Gastroesophageal sphincter (tissue), 4 donors: ENCODE data around the gene PACS1. TPM values are rescaled to one million over a fixed set of nuclear protein-coding genes. Genes with fewer than 3 reads are reported as not detected.
A peak's percentile ranks its signal among the peaks of the same experiment; 100 is the strongest.

Experiments used
- ATAC-seq: fragments of 150-250 bp; one replicate; pipeline ENCODE4 v1.9.1; 2016; ENCODE audit warnings: mild to moderate bottlenecking, moderate library complexity
- H3K27ac ChIP-seq, 4 donors: fragments of 200-600 bp; sonication (generic) in 3 of 4; 1 replicate in 3 of 4; 2 replicates in 1 of 4; pipeline ENCODE4 v1.5.1; 2016 to 2019
- H3K27me3 ChIP-seq: fragments of 200-600 bp; sonication (generic); one replicate; pipeline ENCODE4 v1.5.1; 2019
- H3K36me3 ChIP-seq, 2 donors: fragments of 200-600 bp; sonication (generic); one replicate each; pipeline ENCODE4 v1.5.1; 2019; ENCODE audit warnings: control low read depth in 1 of 2
- H3K4me1 ChIP-seq, 3 donors: fragments of 200-600 bp; sonication (generic); 1 replicate in 2 of 3; 2 replicates in 1 of 3; pipeline ENCODE4 v1.5.1; 2016 to 2019; ENCODE audit warnings: control low read depth in 2 of 3
- H3K4me3 ChIP-seq, 2 donors: fragments of 200-600 bp; sonication (generic); one replicate each; pipeline ENCODE4 v1.5.1; 2019; ENCODE audit warnings: mild to moderate bottlenecking in 1 of 2, moderate library complexity in 1 of 2
- H3K9me3 ChIP-seq, 3 donors: fragments of 200-600 bp; sonication (generic); one replicate each; pipeline ENCODE4 v1.5.1; 2017 to 2019; ENCODE audit warnings: control low read depth in 2 of 3
- EP300 ChIP-seq: sonication (generic); formaldehyde crosslinking; IDR thresholded peaks from one replicate; pipeline ENCODE4 v1.6.1; 2017; ENCODE audit warnings: antibody characterized with exemption, mild to moderate bottlenecking
- POLR2A ChIP-seq, 2 donors: fragments of 450-650 bp; IDR thresholded peaks; one replicate each; pipeline ENCODE4 v1.6.1; 2017; ENCODE audit warnings: antibody characterized with exemption in 2 of 2, mild to moderate bottlenecking in 2 of 2, moderate library complexity in 1 of 2
- POLR2AphosphoS5 ChIP-seq: sonication (generic); formaldehyde crosslinking; IDR thresholded peaks from one replicate; pipeline ENCODE4 v1.6.1; 2017; ENCODE audit warnings: antibody characterized with exemption
- WGBS, 2 donors: methylation state at CpG; one replicate each; pipeline ENCODE4 v1.1.5; 2018; ENCODE audit warnings: low coverage in 1 of 2; 5-methylcytosine and 5-hydroxymethylcytosine counted together
- total RNA-seq, 4 donors: library from RNA; depleted of rRNA; stranded (reverse); fragments of >200 nt; gene quantifications; one replicate each; pipeline ENCODE4 v1.1.0, GENCODE V29; 2016
- TF ChIP-seq, protein P1 (sequence below), 4 experiments: fragments of 200-600 bp in 2 of 4; fragments of 450-650 bp in 2 of 4; sonication (generic) in 1 of 4; IDR thresholded peaks; one replicate each; pipeline ENCODE4 v1.5.1; 2017 to 2019; ENCODE audit warnings: antibody characterized with exemption in 4 of 4, mild to moderate bottlenecking in 2 of 4, moderate library complexity in 2 of 4

Gene PACS1
- total RNA-seq, 4 donors from 2014 or later, result 32.7 to 81.8 (median 38.2) TPM

DNA sequence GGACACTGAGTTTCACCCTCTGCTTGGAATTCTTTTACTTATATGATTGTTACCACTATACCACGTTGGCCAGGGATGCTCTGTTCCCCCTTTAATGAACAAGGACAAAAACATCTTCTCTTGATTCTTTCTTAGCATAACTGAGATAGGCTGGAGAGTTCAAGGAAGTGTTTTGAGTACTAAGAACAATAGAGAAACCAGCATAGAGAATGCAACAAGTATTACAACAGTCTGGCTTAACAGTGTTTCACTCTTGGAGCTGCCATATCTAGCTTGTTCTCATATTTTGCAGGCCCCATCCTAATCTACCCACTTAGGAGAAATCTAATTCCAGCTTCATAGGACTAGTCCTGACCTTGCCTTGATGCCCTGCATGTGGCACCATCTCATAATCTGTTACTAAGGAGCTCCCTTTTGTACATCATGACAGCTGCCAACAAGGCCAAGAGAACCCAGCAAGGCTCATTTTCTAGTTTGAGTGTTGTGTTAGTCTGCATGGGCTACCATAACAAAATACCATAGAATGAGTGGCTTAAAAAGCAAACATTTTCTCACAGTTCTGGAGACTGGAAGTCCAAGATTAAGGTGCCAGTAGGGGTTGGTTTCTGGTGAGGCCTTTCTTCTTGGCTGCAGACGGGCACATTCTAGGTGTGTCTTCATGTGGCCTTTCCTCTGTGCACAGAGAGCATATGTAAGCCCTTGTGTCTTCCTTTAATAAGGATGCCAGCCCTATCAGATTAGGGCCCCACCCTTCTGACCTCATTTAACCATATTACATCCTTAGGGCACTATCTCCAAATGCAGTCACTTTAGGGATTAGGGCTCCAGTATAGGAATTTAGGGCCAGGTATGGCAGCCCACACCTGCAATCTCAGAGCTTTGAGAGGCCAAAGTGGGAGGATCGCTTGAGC, 37.8 kb downstream of the PACS1 start:
- H3K4me1 ChIP-seq, result peaks cover 2 to 14% (median 11%) of the 10 kb centered on the region in 3 donors
- 88% methylated on average over 3 of the region's 3 CpGs; no CpG with 5 or more reads in 1 of the 2 donors for WGBS, 2 donors
- no peak overlapping the region for H3K4me3 ChIP-seq
- H3K27me3 ChIP-seq, result no peaks in the 10 kb centered on the region
- TF ChIP-seq, protein P1, sequence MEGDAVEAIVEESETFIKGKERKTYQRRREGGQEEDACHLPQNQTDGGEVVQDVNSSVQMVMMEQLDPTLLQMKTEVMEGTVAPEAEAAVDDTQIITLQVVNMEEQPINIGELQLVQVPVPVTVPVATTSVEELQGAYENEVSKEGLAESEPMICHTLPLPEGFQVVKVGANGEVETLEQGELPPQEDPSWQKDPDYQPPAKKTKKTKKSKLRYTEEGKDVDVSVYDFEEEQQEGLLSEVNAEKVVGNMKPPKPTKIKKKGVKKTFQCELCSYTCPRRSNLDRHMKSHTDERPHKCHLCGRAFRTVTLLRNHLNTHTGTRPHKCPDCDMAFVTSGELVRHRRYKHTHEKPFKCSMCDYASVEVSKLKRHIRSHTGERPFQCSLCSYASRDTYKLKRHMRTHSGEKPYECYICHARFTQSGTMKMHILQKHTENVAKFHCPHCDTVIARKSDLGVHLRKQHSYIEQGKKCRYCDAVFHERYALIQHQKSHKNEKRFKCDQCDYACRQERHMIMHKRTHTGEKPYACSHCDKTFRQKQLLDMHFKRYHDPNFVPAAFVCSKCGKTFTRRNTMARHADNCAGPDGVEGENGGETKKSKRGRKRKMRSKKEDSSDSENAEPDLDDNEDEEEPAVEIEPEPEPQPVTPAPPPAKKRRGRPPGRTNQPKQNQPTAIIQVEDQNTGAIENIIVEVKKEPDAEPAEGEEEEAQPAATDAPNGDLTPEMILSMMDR (IDR thresholded peaks at IDR 0.05), result no peak
- no peak for TF ChIP-seq POLR2AphosphoS5
- TF ChIP-seq POLR2A (IDR thresholded peaks at IDR 0.05), result no peak
- TF ChIP-seq EP300, result no peak
- no peak for ATAC-seq
- H3K36me3 ChIP-seq, result peaks cover 0 to 12% of the 10 kb centered on the region in 2 donors
- no peak overlapping the region for H3K27ac ChIP-seq
- H3K9me3 ChIP-seq, result no peaks in the 10 kb centered on the region

DNA sequence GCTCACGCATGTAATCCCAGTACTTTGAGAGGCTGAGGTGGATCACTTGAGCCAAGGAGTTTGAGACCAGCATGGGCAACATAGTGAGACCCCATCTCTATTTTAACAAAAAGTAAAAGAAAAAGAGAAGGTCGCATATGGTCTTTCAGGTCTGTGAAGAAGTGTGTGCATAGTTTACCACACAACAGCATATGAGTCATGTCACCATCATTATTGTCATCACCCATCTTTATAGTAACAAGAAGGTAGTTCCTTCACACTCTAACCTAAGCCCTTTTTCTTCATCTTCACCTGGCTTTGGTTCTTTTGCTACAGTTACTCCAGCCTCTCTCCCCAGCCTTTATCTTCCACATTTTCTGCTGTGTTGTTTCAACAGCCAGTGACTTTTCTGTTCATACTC, 39.2 kb downstream of the PACS1 start:
- Histone ChIP-seq H3K36me3 (peaks cover 0 to 12% of the 10 kb centered on the region in 2 donors), H3K4me1 (peaks cover 2 to 28% (median 15%) of the 10 kb centered on the region in 3 donors), H3K4me3 (no peak overlapping the region), H3K27ac (no peak overlapping the region), H3K27me3 (no peaks in the 10 kb centered on the region), H3K9me3 (no peaks in the 10 kb centered on the region)
- no peak for ATAC-seq
- TF ChIP-seq POLR2A (IDR thresholded peaks at IDR 0.05) (no peak), EP300 (no peak), POLR2AphosphoS5 (no peak)
- TF ChIP-seq, protein P1 (IDR thresholded peaks at IDR 0.05), result no peak
- WGBS, 2 donors, result 85 to 100% methylated on average over 1 to 2 of the region's 2 CpGs

DNA sequence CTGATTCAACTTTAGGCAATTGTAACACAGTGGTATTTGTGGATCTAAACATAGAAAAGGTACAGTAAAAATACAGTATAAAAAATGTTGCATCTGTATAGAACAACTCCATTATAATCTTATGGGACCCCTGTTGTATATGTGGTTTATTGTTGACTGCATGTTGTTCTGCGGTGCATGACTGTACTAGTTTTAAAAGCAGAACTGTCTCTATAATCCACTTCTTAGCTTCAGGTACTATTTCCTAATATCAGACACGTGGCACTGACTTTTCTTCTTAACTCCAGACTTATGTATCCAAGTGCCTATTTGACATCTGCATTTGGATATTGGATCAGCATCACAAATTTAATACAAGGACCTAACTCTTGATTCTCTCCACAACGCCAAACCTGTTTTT, 41.1 kb downstream of the PACS1 start:
- peaks cover 2 to 28% (median 15%) of the 10 kb centered on the region in 3 donors for H3K4me1 ChIP-seq
- H3K27me3 ChIP-seq, result no peaks in the 10 kb centered on the region
- H3K9me3 ChIP-seq, result no peaks in the 10 kb centered on the region
- TF ChIP-seq, protein P1 (IDR thresholded peaks at IDR 0.05), result no peak
- no peak for TF ChIP-seq POLR2A (IDR thresholded peaks at IDR 0.05)
- no peak for TF ChIP-seq POLR2AphosphoS5
- no peak for TF ChIP-seq EP300
- WGBS, 2 donors, result 89 to 92% methylated on average over 3 of the region's 3 CpGs
- no peak overlapping the region for H3K4me3 ChIP-seq
- no peak overlapping the region for H3K27ac ChIP-seq
- ATAC-seq, result no peak
- peaks cover 0 to 11% of the 10 kb centered on the region in 2 donors for H3K36me3 ChIP-seq

DNA sequence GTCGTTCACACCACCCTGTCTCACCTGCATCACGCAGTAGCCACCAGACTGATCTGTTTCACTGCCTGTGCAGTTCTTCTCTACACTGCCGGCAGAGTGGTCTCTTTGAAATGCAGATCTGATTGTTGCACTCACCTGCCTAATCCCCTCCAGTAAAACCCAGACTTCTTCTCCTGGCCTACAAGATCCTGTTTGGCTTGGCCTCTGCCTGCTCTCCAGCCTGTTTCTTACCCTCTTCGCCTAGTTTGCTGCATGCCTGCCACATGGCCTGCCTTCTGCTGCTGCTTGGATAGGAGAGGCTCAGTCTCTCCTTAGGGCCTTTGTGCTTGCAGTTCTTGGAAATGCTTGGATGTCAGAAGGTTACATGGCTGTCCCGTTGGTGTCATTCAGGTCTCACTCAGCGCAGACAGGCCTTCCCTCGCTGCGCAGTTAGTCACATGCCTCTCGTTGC, 42.0 kb downstream of the PACS1 start:
- WGBS, 2 donors, result 78 to 81% methylated on average over 7 to 9 of the region's 9 CpGs
- Histone ChIP-seq H3K4me3 (no peak overlapping the region), H3K27me3 (no peaks in the 10 kb centered on the region), H3K9me3 (no peaks in the 10 kb centered on the region), H3K27ac (peak overlapping the region in 1 of 4 donors; percentile 0), H3K4me1 (peaks cover 2 to 28% (median 15%) of the 10 kb centered on the region in 3 donors), H3K36me3 (peaks cover 0 to 2% of the 10 kb centered on the region in 2 donors)
- ATAC-seq, result no peak
- TF ChIP-seq POLR2AphosphoS5 (no peak), EP300 (no peak), POLR2A (IDR thresholded peaks at IDR 0.05) (no peak)
- TF ChIP-seq, protein P1 (IDR thresholded peaks at IDR 0.05), result no peak
